ENCODE data around the gene ARV1. TPM values are rescaled to one million over a fixed set of nuclear protein-coding genes. Genes with fewer than 3 reads are reported as not detected.

The ARV1 gene
- total and polyA plus RNA-seq, 2 of the 13 experiments (the other 11 are each of a cell fraction or from before 2014, with no cell fraction given), result 13.0 to 15.2 TPM

GRCh38 chr1:230978491-230979388 is at the start of gene ARV1, which contains the start of gene TTC13 (continued):
- TF ChIP-seq ZBTB39 (CRISPR knock-in tag; IDR thresholded peaks at IDR 0.05) (no peak), ZBTB34 (CRISPR knock-in tag; IDR thresholded peaks at IDR 0.05) (0 out of 2 replicates have a peak, but pooled peaks have one; percentile 33), RAD21 (CRISPR knock-in tag; IDR thresholded peaks at IDR 0.05) (peak; percentile 86), HNRNPH1 (optimal IDR thresholded peaks at IDR 0.05; ENCODE audit: low read depth, low read length) (no peak), GLI4 (CRISPR knock-in tag; IDR thresholded peaks at IDR 0.05; ENCODE audit: borderline replicate concordance) (0 out of 2 replicates have a peak, but pooled peaks have one; percentile 34), TGIF2 (CRISPR knock-in tag; IDR thresholded peaks at IDR 0.05) (peak; percentile 54; the same call in 1 of the 2 replicates), KDM5A (IDR thresholded peaks at IDR 0.05; ENCODE audit: borderline replicate concordance, low read length) (peak; percentile 76), ZNF639 (CRISPR knock-in tag; conservative IDR thresholded peaks at IDR 0.05) (0 out of 2 replicates have a peak, but pooled peaks have one; percentile 32), PCBP1 (IDR thresholded peaks at IDR 0.05; ENCODE audit: borderline replicate concordance, low read depth, low read length) (peak; percentile 87; the same call in 1 of the 2 replicates), ARNTL (CRISPR knock-in tag; IDR thresholded peaks at IDR 0.05) (no peak), ZNF101 (CRISPR knock-in tag; IDR thresholded peaks at IDR 0.05; ENCODE audit: borderline replicate concordance, low read depth) (no peak)
- TF ChIP-seq, protein P1, sequence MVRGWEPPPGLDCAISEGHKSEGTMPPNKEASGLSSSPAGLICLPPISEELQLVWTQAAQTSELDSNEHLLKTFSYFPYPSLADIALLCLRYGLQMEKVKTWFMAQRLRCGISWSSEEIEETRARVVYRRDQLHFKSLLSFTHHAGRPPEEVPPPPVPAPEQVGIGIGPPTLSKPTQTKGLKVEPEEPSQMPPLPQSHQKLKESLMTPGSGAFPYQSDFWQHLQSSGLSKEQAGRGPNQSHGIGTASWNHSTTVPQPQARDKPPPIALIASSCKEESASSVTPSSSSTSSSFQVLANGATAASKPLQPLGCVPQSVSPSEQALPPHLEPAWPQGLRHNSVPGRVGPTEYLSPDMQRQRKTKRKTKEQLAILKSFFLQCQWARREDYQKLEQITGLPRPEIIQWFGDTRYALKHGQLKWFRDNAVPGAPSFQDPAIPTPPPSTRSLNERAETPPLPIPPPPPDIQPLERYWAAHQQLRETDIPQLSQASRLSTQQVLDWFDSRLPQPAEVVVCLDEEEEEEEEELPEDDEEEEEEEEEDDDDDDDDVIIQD (CRISPR knock-in tag; IDR thresholded peaks at IDR 0.05; ENCODE audit: low read depth), result 0 out of 2 replicates have a peak, but pooled peaks have one; percentile 39
- TF ChIP-seq, protein P2, sequence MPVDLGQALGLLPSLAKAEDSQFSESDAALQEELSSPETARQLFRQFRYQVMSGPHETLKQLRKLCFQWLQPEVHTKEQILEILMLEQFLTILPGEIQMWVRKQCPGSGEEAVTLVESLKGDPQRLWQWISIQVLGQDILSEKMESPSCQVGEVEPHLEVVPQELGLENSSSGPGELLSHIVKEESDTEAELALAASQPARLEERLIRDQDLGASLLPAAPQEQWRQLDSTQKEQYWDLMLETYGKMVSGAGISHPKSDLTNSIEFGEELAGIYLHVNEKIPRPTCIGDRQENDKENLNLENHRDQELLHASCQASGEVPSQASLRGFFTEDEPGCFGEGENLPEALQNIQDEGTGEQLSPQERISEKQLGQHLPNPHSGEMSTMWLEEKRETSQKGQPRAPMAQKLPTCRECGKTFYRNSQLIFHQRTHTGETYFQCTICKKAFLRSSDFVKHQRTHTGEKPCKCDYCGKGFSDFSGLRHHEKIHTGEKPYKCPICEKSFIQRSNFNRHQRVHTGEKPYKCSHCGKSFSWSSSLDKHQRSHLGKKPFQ (CRISPR knock-in tag; IDR thresholded peaks at IDR 0.05; ENCODE audit: insufficient replicate concordance), result peak; percentile 76
- TF ChIP-seq, protein P3, sequence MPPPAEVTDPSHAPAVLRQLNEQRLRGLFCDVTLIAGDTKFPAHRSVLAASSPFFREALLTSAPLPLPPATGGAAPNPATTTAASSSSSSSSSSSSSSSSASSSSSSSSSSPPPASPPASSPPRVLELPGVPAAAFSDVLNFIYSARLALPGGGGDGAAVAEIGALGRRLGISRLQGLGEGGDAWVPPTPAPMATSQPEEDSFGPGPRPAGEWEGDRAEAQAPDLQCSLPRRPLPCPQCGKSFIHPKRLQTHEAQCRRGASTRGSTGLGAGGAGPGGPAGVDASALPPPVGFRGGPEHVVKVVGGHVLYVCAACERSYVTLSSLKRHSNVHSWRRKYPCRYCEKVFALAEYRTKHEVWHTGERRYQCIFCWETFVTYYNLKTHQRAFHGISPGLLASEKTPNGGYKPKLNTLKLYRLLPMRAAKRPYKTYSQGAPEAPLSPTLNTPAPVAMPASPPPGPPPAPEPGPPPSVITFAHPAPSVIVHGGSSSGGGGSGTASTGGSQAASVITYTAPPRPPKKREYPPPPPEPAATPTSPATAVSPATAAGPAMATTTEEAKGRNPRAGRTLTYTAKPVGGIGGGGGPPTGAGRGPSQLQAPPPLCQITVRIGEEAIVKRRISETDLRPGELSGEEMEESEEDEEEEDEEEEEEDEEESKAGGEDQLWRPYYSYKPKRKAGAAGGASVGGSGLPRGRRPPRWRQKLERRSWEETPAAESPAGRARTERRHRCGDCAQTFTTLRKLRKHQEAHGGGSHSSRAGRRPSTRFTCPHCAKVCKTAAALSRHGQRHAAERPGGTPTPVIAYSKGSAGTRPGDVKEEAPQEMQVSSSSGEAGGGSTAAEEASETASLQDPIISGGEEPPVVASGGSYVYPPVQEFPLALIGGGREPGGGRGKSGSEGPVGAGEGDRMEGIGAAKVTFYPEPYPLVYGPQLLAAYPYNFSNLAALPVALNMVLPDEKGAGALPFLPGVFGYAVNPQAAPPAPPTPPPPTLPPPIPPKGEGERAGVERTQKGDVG (CRISPR knock-in tag; IDR thresholded peaks at IDR 0.05; ENCODE audit: borderline replicate concordance), result no peak

All from HepG2 (cell line).